ENCODE results near the gene KRTAP4-5. TPM values are rescaled to one million over a fixed set of nuclear protein-coding genes. Genes with fewer than 3 reads are reported as not detected.
"Not testable (repeated sequence)": the region's sequence is repeated elsewhere in the genome, so short reads cannot be mapped to it uniquely, and the experiment has no call there.

Gene KRTAP4-5
- total RNA-seq (2014; rRNA removed; shearing (Covaris generic)) (not detected in 2 replicates), polyA plus RNA-seq (2016; fragmentation: Nextera tagmentation; extraction: Ambion mirVana) (not detected in 2 replicates)

DNA sequence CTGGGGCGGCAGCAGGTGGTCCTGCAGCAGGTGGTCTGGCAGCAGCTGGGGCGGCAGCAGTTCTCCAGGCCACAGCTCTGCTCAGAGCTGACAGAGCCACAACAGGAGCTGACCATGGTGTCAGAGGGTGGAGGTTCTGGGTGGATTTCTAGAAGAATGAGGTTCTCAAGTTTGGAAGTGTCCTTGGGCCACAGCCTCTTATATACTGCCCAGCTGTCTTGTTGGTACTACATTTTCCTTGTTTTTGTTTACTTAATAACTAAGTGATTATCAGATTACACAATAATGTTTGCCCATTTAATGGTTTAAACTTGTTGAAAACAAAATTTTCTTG is at the start of gene KRTAP4-5:
Gene KRTAP4-5, minus strand, starts transcription at position 174 of the 334 bp plus-strand sequence. Its CDS starts 58 bp downstream, at position 116.
- no peaks in the 10 kb centered on the region for H3K36me3 ChIP-seq (ENCODE audit: low read depth)
- no peaks in the 10 kb centered on the region for H3K79me2 ChIP-seq (ENCODE audit: insufficient read depth)
- no peaks in the 10 kb centered on the region for H3K9me2 ChIP-seq (ENCODE audit: insufficient read depth)
- H3K9ac ChIP-seq = no peak within 1 kb of the TSS
- no peaks in the 10 kb centered on the region for H3K9me3 ChIP-seq (ENCODE audit: low read depth)
- no peaks in the 10 kb centered on the region for H3F3A ChIP-seq (ENCODE audit: insufficient read depth)
- TF ChIP-seq EZH2 (IDR thresholded peaks at IDR 0.05; ENCODE audit: insufficient read depth, poor library complexity, severe bottlenecking) (no peak), EZH2phosphoT487 (IDR thresholded peaks at IDR 0.05; ENCODE audit: insufficient read depth, low read depth) (no peak)
- H3K27me3 ChIP-seq (replicated peaks; ENCODE audit: insufficient read depth) = no peaks in the 10 kb centered on the region
- 43 to 72% methylated on average over 2 of the region's 2 CpGs for WGBS, 2 experiments (ENCODE audit: low coverage in 1 of 2, low lambda C conversion rate in 2 of 2, missing lambda C conversion rate in 2 of 2)
- H3K4me2 ChIP-seq (ENCODE audit: unreplicated experiment) = no peak within 1 kb of the TSS
- DNase-seq = no peak
- H3K4me1 ChIP-seq (ENCODE audit: insufficient read depth) = no peaks in the 10 kb centered on the region
- no peak within 1 kb of the TSS for H3K4me3 ChIP-seq
- in situ Hi-C loops (cut with MboI) = no loop called here
- H3K27ac ChIP-seq = no peak within 1 kb of the TSS
- no peak within 1 kb of the TSS for H2AFZ ChIP-seq
- no peaks in the 10 kb centered on the region for H4K20me1 ChIP-seq (ENCODE audit: insufficient read depth)

DNA sequence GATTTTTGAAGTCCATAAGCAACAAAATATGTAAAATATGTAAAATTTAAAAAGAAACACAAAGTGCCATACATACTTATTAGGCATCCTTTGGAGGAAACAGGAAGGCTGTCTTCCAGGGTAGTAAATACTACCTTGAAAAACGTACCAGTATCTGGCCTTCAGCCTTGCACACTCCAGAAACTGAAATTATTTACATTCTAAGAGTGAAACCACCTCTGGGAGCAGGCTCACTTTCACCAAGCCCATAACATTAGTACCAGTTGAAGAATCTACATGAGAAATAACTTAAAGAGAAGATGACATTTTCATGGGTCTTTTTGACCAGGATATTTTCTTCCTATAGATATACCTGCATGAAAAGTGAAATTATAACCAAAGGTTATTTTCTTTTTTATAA is 46.4 kb upstream of the KRTAP4-5 start:
- Histone ChIP-seq H3K4me2 (ENCODE audit: unreplicated experiment) (no peak overlapping the region), H4K20me1 (ENCODE audit: insufficient read depth) (no peaks in the 10 kb centered on the region), H3K36me3 (ENCODE audit: low read depth) (no peaks in the 10 kb centered on the region), H3F3A (ENCODE audit: insufficient read depth) (no peaks in the 10 kb centered on the region), H3K4me3 (no peak overlapping the region), H3K79me2 (ENCODE audit: insufficient read depth) (no peaks in the 10 kb centered on the region), H3K4me1 (ENCODE audit: insufficient read depth) (no peaks in the 10 kb centered on the region), H2AFZ (no peak overlapping the region), H3K27ac (no peak overlapping the region), H3K9me2 (ENCODE audit: insufficient read depth) (no peaks in the 10 kb centered on the region), H3K27me3 (replicated peaks; ENCODE audit: insufficient read depth) (no peaks in the 10 kb centered on the region), H3K9me3 (ENCODE audit: low read depth) (no peaks in the 10 kb centered on the region), H3K9ac (no peak overlapping the region)
- TF ChIP-seq EZH2phosphoT487 (IDR thresholded peaks at IDR 0.05; ENCODE audit: insufficient read depth, low read depth) (no peak), EZH2 (IDR thresholded peaks at IDR 0.05; ENCODE audit: insufficient read depth, poor library complexity, severe bottlenecking) (no peak)
- WGBS, 2 experiments (ENCODE audit: low coverage in 1 of 2, low lambda C conversion rate in 2 of 2, missing lambda C conversion rate in 2 of 2) = 52 to 62% methylated on average over 1 of the region's 1 CpG
- no peak for DNase-seq
- in situ Hi-C loops (cut with MboI) = no loop called here

DNA sequence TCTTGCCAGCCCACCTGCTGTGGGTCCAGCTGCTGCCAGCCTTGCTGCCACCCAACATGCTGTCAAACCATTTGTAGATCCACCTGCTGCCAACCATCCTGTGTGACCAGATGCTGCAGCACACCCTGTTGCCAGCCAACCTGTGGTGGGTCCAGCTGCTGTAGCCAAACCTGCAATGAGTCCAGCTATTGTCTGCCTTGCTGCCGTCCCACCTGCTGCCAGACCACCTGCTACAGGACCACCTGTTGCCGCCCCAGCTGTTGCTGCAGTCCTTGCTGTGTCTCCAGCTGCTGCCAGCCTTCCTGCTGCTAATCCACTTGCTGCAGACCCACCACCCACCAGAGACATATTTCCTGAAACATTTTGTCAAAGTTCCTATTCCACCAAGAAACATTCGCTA is 40.7 kb upstream of the KRTAP4-5 start:
- no peaks in the 10 kb centered on the region for H3K9me2 ChIP-seq (ENCODE audit: insufficient read depth)
- no peak for DNase-seq
- 69 to 80% methylated on average over 3 of the region's 3 CpGs for WGBS, 2 experiments (ENCODE audit: low coverage in 1 of 2, low lambda C conversion rate in 2 of 2, missing lambda C conversion rate in 2 of 2)
- H3K9me3 ChIP-seq (ENCODE audit: low read depth) = no peaks in the 10 kb centered on the region
- H3K4me2 ChIP-seq (ENCODE audit: unreplicated experiment) = no peak overlapping the region
- in situ Hi-C loops (cut with MboI) = no loop called here
- no peaks in the 10 kb centered on the region for H3F3A ChIP-seq (ENCODE audit: insufficient read depth)
- no peaks in the 10 kb centered on the region for H3K79me2 ChIP-seq (ENCODE audit: insufficient read depth)
- H3K27me3 ChIP-seq (replicated peaks; ENCODE audit: insufficient read depth) = no peaks in the 10 kb centered on the region
- no peak overlapping the region for H3K27ac ChIP-seq
- no peaks in the 10 kb centered on the region for H4K20me1 ChIP-seq (ENCODE audit: insufficient read depth)
- H2AFZ ChIP-seq = no peak overlapping the region
- H3K4me3 ChIP-seq = no peak overlapping the region
- H3K4me1 ChIP-seq (ENCODE audit: insufficient read depth) = no peaks in the 10 kb centered on the region
- H3K36me3 ChIP-seq (ENCODE audit: low read depth) = no peaks in the 10 kb centered on the region
- no peak overlapping the region for H3K9ac ChIP-seq
- TF ChIP-seq EZH2 (IDR thresholded peaks at IDR 0.05; ENCODE audit: insufficient read depth, poor library complexity, severe bottlenecking) (no peak), EZH2phosphoT487 (IDR thresholded peaks at IDR 0.05; ENCODE audit: insufficient read depth, low read depth) (no peak)

DNA sequence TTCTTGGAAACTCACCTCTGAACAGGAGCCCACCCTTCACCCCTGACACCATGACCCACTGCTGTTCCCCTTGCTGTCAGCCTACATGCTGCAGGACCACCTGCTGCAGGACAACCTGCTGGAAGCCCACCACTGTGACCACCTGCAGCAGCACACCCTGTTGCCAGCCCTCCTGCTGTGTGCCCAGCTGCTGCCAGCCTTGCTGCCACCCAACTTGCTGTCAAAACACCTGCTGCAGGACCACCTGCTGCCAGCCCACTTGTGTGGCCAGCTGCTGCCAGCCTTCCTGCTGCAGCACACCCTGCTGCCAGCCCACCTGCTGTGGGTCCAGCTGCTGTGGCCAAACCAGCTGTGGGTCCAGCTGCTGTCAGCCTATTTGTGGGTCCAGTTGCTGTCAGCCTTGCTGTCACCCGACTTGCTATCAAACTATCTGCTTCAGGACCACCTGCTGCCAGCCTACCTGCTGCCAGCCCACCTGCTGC is 40.3 kb upstream of the KRTAP4-5 start, which contains the start of gene KRTAP9-1:
Gene KRTAP9-1, plus strand, starts transcription at position 51 of the 482 bp plus-strand sequence. Its CDS starts 0 bp downstream, at position 51.
- in situ Hi-C loops (cut with MboI); DNase-seq: not testable (repeated sequence)
- WGBS, 2 experiments (ENCODE audit: low coverage in 1 of 2, low lambda C conversion rate in 2 of 2, missing lambda C conversion rate in 2 of 2) = 67 to 91% methylated on average over 1 of the region's 1 CpG

DNA sequence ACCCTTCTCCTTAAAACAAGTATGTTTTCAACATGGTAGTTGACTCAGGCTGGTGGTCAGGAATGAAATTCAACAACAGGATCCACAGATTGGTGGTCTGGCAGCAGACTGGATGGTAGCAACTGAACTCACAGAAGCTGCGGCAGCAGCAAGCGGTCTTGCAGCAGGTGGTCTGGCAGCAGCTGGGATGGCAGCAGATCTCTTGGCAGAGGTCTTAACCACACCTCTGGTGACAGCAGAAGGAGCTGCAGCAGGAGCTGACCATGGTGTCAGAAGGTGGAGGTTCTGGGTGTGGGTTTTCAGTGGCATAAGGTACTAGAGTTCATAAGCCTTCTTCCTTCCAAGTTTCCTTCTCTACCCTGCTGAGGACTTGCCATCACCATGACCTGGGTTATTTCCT is 37.2 kb upstream of the KRTAP4-5 start:
- H4K20me1 ChIP-seq (ENCODE audit: insufficient read depth) = no peaks in the 10 kb centered on the region
- H2AFZ ChIP-seq = no peak overlapping the region
- no peaks in the 10 kb centered on the region for H3K9me2 ChIP-seq (ENCODE audit: insufficient read depth)
- WGBS, 2 experiments (ENCODE audit: low coverage in 1 of 2, low lambda C conversion rate in 2 of 2, missing lambda C conversion rate in 2 of 2) = 85% methylated on average over 2 of the region's 2 CpGs
- no peak overlapping the region for H3K4me2 ChIP-seq (ENCODE audit: unreplicated experiment)
- H3K4me3 ChIP-seq = no peak overlapping the region
- H3K4me1 ChIP-seq (ENCODE audit: insufficient read depth) = no peaks in the 10 kb centered on the region
- no peak overlapping the region for H3K9ac ChIP-seq
- no peak overlapping the region for H3K27ac ChIP-seq
- H3K79me2 ChIP-seq (ENCODE audit: insufficient read depth) = no peaks in the 10 kb centered on the region
- no peaks in the 10 kb centered on the region for H3K36me3 ChIP-seq (ENCODE audit: low read depth)
- H3K9me3 ChIP-seq (ENCODE audit: low read depth) = no peaks in the 10 kb centered on the region
- DNase-seq = no peak
- H3K27me3 ChIP-seq (replicated peaks; ENCODE audit: insufficient read depth) = no peaks in the 10 kb centered on the region
- TF ChIP-seq EZH2phosphoT487 (IDR thresholded peaks at IDR 0.05; ENCODE audit: insufficient read depth, low read depth) (no peak), EZH2 (IDR thresholded peaks at IDR 0.05; ENCODE audit: insufficient read depth, poor library complexity, severe bottlenecking) (no peak)
- in situ Hi-C loops (cut with MboI) = no loop called here
- no peaks in the 10 kb centered on the region for H3F3A ChIP-seq (ENCODE audit: insufficient read depth)

More for the DNA sequence above, 40.3 kb upstream of the KRTAP4-5 start, which contains the start of gene KRTAP9-1:
- not testable (repeated sequence) for H3K9ac ChIP-seq; H3K9me3 ChIP-seq (ENCODE audit: low read depth); H3K36me3 ChIP-seq (ENCODE audit: low read depth); H3K4me3 ChIP-seq; H3F3A ChIP-seq (ENCODE audit: insufficient read depth); H2AFZ ChIP-seq; H4K20me1 ChIP-seq (ENCODE audit: insufficient read depth); H3K27ac ChIP-seq; H3K9me2 ChIP-seq (ENCODE audit: insufficient read depth); H3K79me2 ChIP-seq (ENCODE audit: insufficient read depth); H3K27me3 ChIP-seq (replicated peaks; ENCODE audit: insufficient read depth); H3K4me1 ChIP-seq (ENCODE audit: insufficient read depth); H3K4me2 ChIP-seq (ENCODE audit: unreplicated experiment)

All from GM23248 (cell line).